GM23338 (cell line): ENCODE measurements around the gene ANKZF1. TPM values are rescaled to one million over a fixed set of nuclear protein-coding genes. Genes with fewer than 3 reads are reported as not detected.

Experiments used
- ATAC-seq: fragments of 200-7000 bp; cut with Tn5 transposase; 3 replicates; pipeline ENCODE4 v1.9.1; 2020
- DNase-seq: peaks from one replicate; pipeline ENCODE4 v3.0.0-alpha.2; 2015; ENCODE audit warnings: low spot score
- H2AFZ ChIP-seq: fragments of 200-600 bp; sonication (generic); 2 replicates; pipeline ENCODE4 v1.8.0; 2016; ENCODE audit warnings: antibody characterized with exemption, mild to moderate bottlenecking, moderate library complexity
- H3F3A ChIP-seq: fragments of 200-600 bp; sonication (generic); replicated peaks from 2 replicates; pipeline ENCODE4 v1.8.0; 2017; ENCODE audit warnings: antibody characterized with exemption, mixed run types, low read depth
- H3K27ac ChIP-seq: fragments of 200-600 bp; sonication (generic); 2 replicates; pipeline ENCODE4 v1.6.1; 2016; ENCODE audit warnings: low read depth
- H3K27me3 ChIP-seq: fragments of 200-600 bp; sonication (generic); 2 replicates; pipeline ENCODE4 v1.8.0; 2016; ENCODE audit warnings: mild to moderate bottlenecking, mixed run types, moderate library complexity; ENCODE audit not compliant: insufficient read depth
- H3K36me3 ChIP-seq: fragments of 200-600 bp; sonication (generic); 2 replicates; pipeline ENCODE4 v1.8.0; 2016; ENCODE audit warnings: mild to moderate bottlenecking; ENCODE audit not compliant: insufficient read depth
- H3K4me1 ChIP-seq: fragments of 200-600 bp; sonication (generic); 2 replicates; pipeline ENCODE4 v1.8.0; 2016; ENCODE audit warnings: mild to moderate bottlenecking, moderate library complexity; ENCODE audit not compliant: insufficient read depth
- H3K4me2 ChIP-seq: fragments of 200-600 bp; sonication (generic); 2 replicates; pipeline ENCODE4 v1.7.1; 2017; ENCODE audit warnings: mixed run types
- H3K4me3 ChIP-seq: fragments of 200-600 bp; sonication (generic); 2 replicates; pipeline ENCODE4 v1.6.1; 2016; ENCODE audit warnings: mixed run types
- H3K79me2 ChIP-seq: fragments of 200-600 bp; sonication (generic); replicated peaks from 2 replicates; pipeline ENCODE4 v1.8.0; 2017; ENCODE audit warnings: mild to moderate bottlenecking; ENCODE audit not compliant: insufficient read depth
- H3K9me2 ChIP-seq: fragments of 200-600 bp; sonication (generic); 2 replicates; pipeline ENCODE4 v1.8.0; 2017; ENCODE audit not compliant: insufficient read depth
- H4K20me1 ChIP-seq: fragments of 200-600 bp; sonication (generic); replicated peaks from 2 replicates; pipeline ENCODE4 v1.8.0; 2017; ENCODE audit warnings: mild to moderate bottlenecking; ENCODE audit not compliant: insufficient read depth
- H3K27ac Mint-ChIP-seq: 2 replicates; pipeline ENCODE4 v1.8.0; 2020; ENCODE audit warnings: inconsistent platforms, mild to moderate bottlenecking, moderate library complexity, mixed read lengths
- H3K27me3 Mint-ChIP-seq: 3 replicates; pipeline ENCODE4 v1.8.0; 2022; ENCODE audit warnings: low read depth, mild to moderate bottlenecking, moderate library complexity, mixed read lengths, inconsistent platforms; ENCODE audit not compliant: insufficient read depth, poor library complexity
- H3K36me3 Mint-ChIP-seq: 3 replicates; pipeline ENCODE4 v1.8.0; 2021; ENCODE audit warnings: low read depth, mild to moderate bottlenecking, inconsistent platforms, moderate library complexity, mixed read lengths
- H3K4me1 Mint-ChIP-seq: 3 replicates; pipeline ENCODE4 v1.8.0; 2020; ENCODE audit warnings: mild to moderate bottlenecking, inconsistent platforms, mixed read lengths
- H3K4me3 Mint-ChIP-seq: 3 replicates; pipeline ENCODE4 v1.8.0; 2021; ENCODE audit warnings: moderate library complexity, mild to moderate bottlenecking, inconsistent platforms, mixed read lengths
- H3K9me3 Mint-ChIP-seq: 3 replicates; pipeline ENCODE4 v1.8.0; 2020; ENCODE audit warnings: moderate library complexity, mild to moderate bottlenecking, inconsistent platforms, mixed read lengths
- CREB1 ChIP-seq: fragments of 250-450 bp; sonication (Bioruptor Pico); IDR thresholded peaks from 2 replicates; pipeline ENCODE4 v1.5.0; 2020; ENCODE audit warnings: low read depth, mild to moderate bottlenecking, moderate library complexity
- EZH2 ChIP-seq: fragments of 200-600 bp; sonication (generic); IDR thresholded peaks from one replicate; pipeline ENCODE4 v1.8.0; 2017; ENCODE audit warnings: antibody characterized with exemption, mild to moderate bottlenecking, low read depth; ENCODE audit not compliant: unreplicated experiment
- EZH2phosphoT487 ChIP-seq: fragments of 200-600 bp; sonication (generic); IDR thresholded peaks from one replicate; pipeline ENCODE4 v1.8.1; 2018; ENCODE audit warnings: antibody characterized with exemption; ENCODE audit not compliant: unreplicated experiment
- JUNB ChIP-seq: IDR thresholded peaks from one replicate; pipeline ENCODE4 v1.6.1; 2016; ENCODE audit warnings: antibody characterized with exemption; ENCODE audit not compliant: unreplicated experiment
- POLR2AphosphoS5 ChIP-seq: IDR thresholded peaks from 2 replicates; pipeline ENCODE4 v1.6.1; 2016; ENCODE audit warnings: antibody characterized with exemption, low read depth
- REST ChIP-seq: IDR thresholded peaks from one replicate; pipeline ENCODE4 v1.6.1; 2018; ENCODE audit warnings: antibody characterized with exemption; ENCODE audit not compliant: unreplicated experiment
- STAT1 ChIP-seq: IDR thresholded peaks from one replicate; pipeline ENCODE4 v1.6.1; 2016; ENCODE audit warnings: antibody characterized with exemption; ENCODE audit not compliant: unreplicated experiment
- ZNF114 ChIP-seq: fragments of 250-450 bp; sonication (Bioruptor Pico); IDR thresholded peaks from 2 replicates; pipeline ENCODE4 v1.5.0; 2020; ENCODE audit warnings: mild to moderate bottlenecking, moderate library complexity
- ZNF331 ChIP-seq: fragments of 250-450 bp; sonication (Bioruptor Pico); IDR thresholded peaks from 2 replicates; pipeline ENCODE4 v1.5.0; 2020; ENCODE audit warnings: low read depth, mild to moderate bottlenecking, moderate library complexity
- polyA plus RNA-seq: library from polyadenylated mRNA; unstranded; fragments of >200 nt; fragmentation: Nextera tagmentation; extraction: Ambion mirVana; gene quantifications from 2 replicates; pipeline ENCODE4 v1.2.1, GENCODE V29; 2016
- total RNA-seq: library from RNA; depleted of rRNA; stranded (reverse); fragments of >200 nt; shearing (Covaris generic); gene quantifications from 2 replicates; pipeline ENCODE4 v1.2.3, GENCODE V29; 2014
- TF ChIP-seq, protein P1 (sequence below): IDR thresholded peaks from 2 replicates; pipeline ENCODE4 v1.6.1; 2016; ENCODE audit warnings: antibody characterized with exemption
- TF ChIP-seq, protein P2 (sequence below), 2 experiments: fragments of 200-600 bp in 1 of 2; sonication (generic) in 1 of 2; conservative IDR thresholded peaks; 2 replicates each; pipeline versions ENCODE4 v1.5.1 to v1.6.1; 2016 to 2017; ENCODE audit warnings: antibody characterized with exemption in 2 of 2, low read depth in 2 of 2, mild to moderate bottlenecking in 2 of 2, moderate library complexity in 1 of 2

Gene ANKZF1
- total and polyA plus RNA-seq, 2 experiments from 2014 or later: 29.9 to 61.9 TPM

- TF ChIP-seq CREB1 (CRISPR knock-in tag): no peak
- TF ChIP-seq JUNB: no peak
- TF ChIP-seq STAT1: no peak
- TF ChIP-seq ZNF331 (CRISPR knock-in tag): no peak
- TF ChIP-seq POLR2AphosphoS5: no peak
- TF ChIP-seq REST: no peak
- TF ChIP-seq, protein P1, sequence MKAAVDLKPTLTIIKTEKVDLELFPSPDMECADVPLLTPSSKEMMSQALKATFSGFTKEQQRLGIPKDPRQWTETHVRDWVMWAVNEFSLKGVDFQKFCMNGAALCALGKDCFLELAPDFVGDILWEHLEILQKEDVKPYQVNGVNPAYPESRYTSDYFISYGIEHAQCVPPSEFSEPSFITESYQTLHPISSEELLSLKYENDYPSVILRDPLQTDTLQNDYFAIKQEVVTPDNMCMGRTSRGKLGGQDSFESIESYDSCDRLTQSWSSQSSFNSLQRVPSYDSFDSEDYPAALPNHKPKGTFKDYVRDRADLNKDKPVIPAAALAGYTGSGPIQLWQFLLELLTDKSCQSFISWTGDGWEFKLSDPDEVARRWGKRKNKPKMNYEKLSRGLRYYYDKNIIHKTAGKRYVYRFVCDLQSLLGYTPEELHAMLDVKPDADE: no peak
- no peak for TF ChIP-seq EZH2phosphoT487
- TF ChIP-seq, protein P2, sequence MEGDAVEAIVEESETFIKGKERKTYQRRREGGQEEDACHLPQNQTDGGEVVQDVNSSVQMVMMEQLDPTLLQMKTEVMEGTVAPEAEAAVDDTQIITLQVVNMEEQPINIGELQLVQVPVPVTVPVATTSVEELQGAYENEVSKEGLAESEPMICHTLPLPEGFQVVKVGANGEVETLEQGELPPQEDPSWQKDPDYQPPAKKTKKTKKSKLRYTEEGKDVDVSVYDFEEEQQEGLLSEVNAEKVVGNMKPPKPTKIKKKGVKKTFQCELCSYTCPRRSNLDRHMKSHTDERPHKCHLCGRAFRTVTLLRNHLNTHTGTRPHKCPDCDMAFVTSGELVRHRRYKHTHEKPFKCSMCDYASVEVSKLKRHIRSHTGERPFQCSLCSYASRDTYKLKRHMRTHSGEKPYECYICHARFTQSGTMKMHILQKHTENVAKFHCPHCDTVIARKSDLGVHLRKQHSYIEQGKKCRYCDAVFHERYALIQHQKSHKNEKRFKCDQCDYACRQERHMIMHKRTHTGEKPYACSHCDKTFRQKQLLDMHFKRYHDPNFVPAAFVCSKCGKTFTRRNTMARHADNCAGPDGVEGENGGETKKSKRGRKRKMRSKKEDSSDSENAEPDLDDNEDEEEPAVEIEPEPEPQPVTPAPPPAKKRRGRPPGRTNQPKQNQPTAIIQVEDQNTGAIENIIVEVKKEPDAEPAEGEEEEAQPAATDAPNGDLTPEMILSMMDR (conservative IDR thresholded peaks at IDR 0.05; ENCODE audit: low read depth in 2 of 2): no peak
- TF ChIP-seq ZNF114 (CRISPR knock-in tag): no peak
Observed at GRCh38 chr2:219243291-219243761, 13.7 kb downstream of the ANKZF1 start (continued).

- H3K4me3 ChIP-seq: peak overlapping the region; percentile 83
- H4K20me1 ChIP-seq: no peaks in the 10 kb centered on the region
- H3K4me3 Mint-ChIP-seq: peak overlapping the region; percentile 96
- no peaks in the 10 kb centered on the region for H3K27me3 ChIP-seq
- no peaks in the 10 kb centered on the region for H3K9me3 Mint-ChIP-seq
- peaks cover 22% of the 10 kb centered on the region for H3K36me3 Mint-ChIP-seq
- 0 out of 2 replicates have a peak, but pooled peaks cover 4% of the 10 kb centered on the region for H3K79me2 ChIP-seq
- H3K9me2 ChIP-seq: no peaks in the 10 kb centered on the region
- peak overlapping the region; percentile 86 for H3K27ac Mint-ChIP-seq
- H3K4me2 ChIP-seq: peak overlapping the region; percentile 95
- H3K36me3 ChIP-seq: no peaks in the 10 kb centered on the region
- H3K27me3 Mint-ChIP-seq: peaks cover 8% of the 10 kb centered on the region
- no peak overlapping the region for H3K27ac ChIP-seq
- H2AFZ ChIP-seq: peak overlapping the region; percentile 91; the same call in 1 of the 2 replicates
- H3K4me1 Mint-ChIP-seq: peaks cover 23% of the 10 kb centered on the region
- ATAC-seq (no peak), DNase-seq (no peak)
- H3F3A ChIP-seq: no peaks in the 10 kb centered on the region
- H3K4me1 ChIP-seq: peaks cover 8% of the 10 kb centered on the region
- TF ChIP-seq CREB1 (CRISPR knock-in tag): no peak
- TF ChIP-seq, protein P2 (conservative IDR thresholded peaks at IDR 0.05; ENCODE audit: low read depth in 2 of 2): no peak
- TF ChIP-seq, protein P1: no peak
- no peak for TF ChIP-seq EZH2phosphoT487
- TF ChIP-seq EZH2: no peak
- TF ChIP-seq STAT1: no peak
Observed at GRCh38 chr2:219244789-219245147, 15.2 kb downstream of the ANKZF1 start.
